Right atrium auricular region (tissue), 2 donors: ENCODE measurements around the gene SAPCD2. TPM values are rescaled to one million over a fixed set of nuclear protein-coding genes. Genes with fewer than 3 reads are reported as not detected.

ENCODE experiments used
- DNase-seq: peaks from one replicate; pipeline ENCODE4 v3.0.0-alpha.2; 2019; ENCODE audit warnings: low spot score
- H3K27ac ChIP-seq, 2 donors: fragments of 200-600 bp; sonication (generic); 1 replicate in 1 of 2; 2 replicates in 1 of 2; pipeline ENCODE4 v1.5.1; 2016 to 2019
- H3K27me3 ChIP-seq, 2 donors: fragments of 200-600 bp; sonication (generic); one replicate each; pipeline versions ENCODE4 v1.5.1 to v1.6.0; 2017 to 2019
- H3K36me3 ChIP-seq: fragments of 200-600 bp; sonication (generic); one replicate; pipeline ENCODE4 v1.5.1; 2016
- H3K4me1 ChIP-seq, 2 donors: fragments of 200-600 bp; sonication (generic); one replicate each; pipeline versions ENCODE4 v1.5.1 to v1.6.0; 2017 to 2019
- H3K4me3 ChIP-seq, 2 donors: fragments of 200-600 bp; sonication (generic); 1 replicate in 1 of 2; 2 replicates in 1 of 2; pipeline ENCODE4 v1.5.1; 2017 to 2019; ENCODE audit warnings: mild to moderate bottlenecking in 1 of 2, moderate library complexity in 1 of 2
- H3K9me3 ChIP-seq, 2 donors: fragments of 200-600 bp; sonication (generic); one replicate each; pipeline ENCODE4 v1.5.1; 2019
- total RNA-seq, 2 donors: library from RNA; depleted of rRNA; stranded (reverse); fragments of >200 nt; gene quantifications; one replicate each; pipeline ENCODE4 v1.1.0, GENCODE V29; 2016
- TF ChIP-seq, protein P1 (sequence below), 2 donors: fragments of 200-600 bp; sonication (generic); IDR thresholded peaks; one replicate each; pipeline ENCODE4 v1.5.1; 2019; ENCODE audit warnings: antibody characterized with exemption in 2 of 2

SAPCD2 gene
- total RNA-seq, 2 donors from 2014 or later: 0.12 to 0.63 TPM

DNA sequence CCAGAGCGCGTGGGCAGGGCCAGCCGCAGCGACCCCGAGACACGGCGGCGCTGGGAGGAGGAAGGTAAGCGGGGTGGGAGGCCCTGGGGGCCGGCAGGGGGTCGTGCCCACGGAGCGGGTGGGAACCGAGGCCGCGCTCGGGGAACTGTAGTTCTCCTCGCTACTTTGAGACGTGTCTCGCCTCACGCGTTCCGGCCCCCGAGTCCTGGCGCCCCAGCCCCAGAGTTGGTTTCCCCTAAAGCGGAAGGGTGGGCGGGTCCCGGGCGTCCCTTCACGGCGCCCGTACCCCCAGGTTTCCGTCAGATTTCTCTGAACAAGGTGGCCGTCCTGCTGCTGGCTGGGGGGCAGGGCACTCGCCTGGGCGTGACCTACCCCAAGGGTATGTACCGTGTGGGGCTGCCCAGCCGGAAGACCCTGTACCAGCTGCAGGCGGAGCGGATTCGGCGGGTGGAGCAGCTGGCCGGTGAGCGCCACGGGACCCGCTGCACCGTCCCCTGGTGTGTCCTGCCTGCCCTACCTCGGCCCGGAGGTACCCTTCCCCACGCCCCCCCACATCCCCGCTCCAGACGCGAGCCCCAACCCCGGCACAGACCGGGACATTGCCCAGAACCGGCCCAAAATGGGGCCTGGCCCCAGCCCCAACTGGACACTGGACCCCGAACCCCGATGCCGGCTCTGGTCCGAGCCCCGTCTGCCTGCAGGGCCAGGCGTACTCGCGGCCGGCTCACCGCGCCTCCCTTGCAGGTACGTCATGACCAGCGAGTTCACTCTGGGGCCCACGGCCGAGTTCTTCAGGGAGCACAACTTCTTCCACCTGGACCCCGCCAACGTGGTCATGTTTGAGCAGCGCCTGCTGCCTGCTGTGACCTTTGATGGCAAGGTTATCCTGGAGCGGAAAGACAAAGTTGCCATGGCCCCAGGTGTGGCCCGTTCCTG, 7.7 kb upstream of the SAPCD2 start:
- DNase-seq: no peak
- TF ChIP-seq, protein P1, sequence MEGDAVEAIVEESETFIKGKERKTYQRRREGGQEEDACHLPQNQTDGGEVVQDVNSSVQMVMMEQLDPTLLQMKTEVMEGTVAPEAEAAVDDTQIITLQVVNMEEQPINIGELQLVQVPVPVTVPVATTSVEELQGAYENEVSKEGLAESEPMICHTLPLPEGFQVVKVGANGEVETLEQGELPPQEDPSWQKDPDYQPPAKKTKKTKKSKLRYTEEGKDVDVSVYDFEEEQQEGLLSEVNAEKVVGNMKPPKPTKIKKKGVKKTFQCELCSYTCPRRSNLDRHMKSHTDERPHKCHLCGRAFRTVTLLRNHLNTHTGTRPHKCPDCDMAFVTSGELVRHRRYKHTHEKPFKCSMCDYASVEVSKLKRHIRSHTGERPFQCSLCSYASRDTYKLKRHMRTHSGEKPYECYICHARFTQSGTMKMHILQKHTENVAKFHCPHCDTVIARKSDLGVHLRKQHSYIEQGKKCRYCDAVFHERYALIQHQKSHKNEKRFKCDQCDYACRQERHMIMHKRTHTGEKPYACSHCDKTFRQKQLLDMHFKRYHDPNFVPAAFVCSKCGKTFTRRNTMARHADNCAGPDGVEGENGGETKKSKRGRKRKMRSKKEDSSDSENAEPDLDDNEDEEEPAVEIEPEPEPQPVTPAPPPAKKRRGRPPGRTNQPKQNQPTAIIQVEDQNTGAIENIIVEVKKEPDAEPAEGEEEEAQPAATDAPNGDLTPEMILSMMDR (IDR thresholded peaks at IDR 0.05): no peak
- Histone ChIP-seq H3K27ac (peak overlapping the region; percentile 78 to 80), H3K27me3 (no peaks in the 10 kb centered on the region), H3K9me3 (no peaks in the 10 kb centered on the region), H3K4me1 (peaks cover 0 to 24% of the 10 kb centered on the region in 2 donors), H3K4me3 (peak overlapping the region; percentile 70 to 74), H3K36me3 (peaks cover 38% of the 10 kb centered on the region)

DNA sequence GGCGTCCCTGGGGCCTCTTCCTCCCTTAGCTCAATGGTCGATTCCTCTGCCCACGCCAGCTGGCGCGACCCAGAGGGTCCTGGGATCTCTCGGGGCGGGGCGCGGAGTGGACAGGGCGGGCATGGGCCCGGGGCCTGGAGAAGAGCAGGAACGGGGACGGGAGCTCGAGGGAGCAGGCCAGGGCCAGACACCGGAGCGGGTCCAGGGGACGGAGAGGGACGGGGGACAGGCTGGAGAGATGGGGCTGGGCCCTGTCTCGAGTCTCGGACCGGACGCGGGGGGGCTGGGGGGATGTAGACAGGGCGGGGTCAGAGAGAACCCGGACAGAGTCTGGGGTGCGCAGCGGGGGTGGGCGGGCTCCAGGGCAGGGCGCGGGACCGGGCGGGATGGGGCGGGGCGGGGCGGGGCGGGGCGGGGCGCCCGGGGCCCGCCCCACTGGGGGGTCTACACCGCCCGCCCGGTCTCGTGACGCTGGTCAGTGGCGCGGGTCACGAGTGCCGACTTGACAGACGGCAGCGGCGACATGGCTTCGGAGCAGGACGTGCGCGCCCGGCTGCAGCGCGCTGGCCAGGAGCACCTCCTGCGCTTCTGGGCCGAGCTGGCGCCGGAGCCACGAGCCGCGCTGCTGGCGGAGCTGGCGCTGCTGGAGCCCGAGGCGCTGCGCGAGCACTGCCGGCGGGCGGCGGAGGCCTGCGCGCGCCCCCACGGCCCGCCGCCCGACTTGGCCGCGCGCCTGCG, 6.8 kb upstream of the SAPCD2 start, which contains the start of gene UAP1L1:
UAP1L1 (plus strand) TSS at position 508 of the 738 bp plus-strand sequence; CDS start at position 524, 16 bp downstream.
- Histone ChIP-seq H3K36me3 (peaks cover 30% of the 10 kb centered on the region), H3K27me3 (no peaks in the 10 kb centered on the region), H3K27ac (peak within 1 kb of the TSS; percentile 80), H3K9me3 (no peaks in the 10 kb centered on the region), H3K4me3 (peak within 1 kb of the TSS; percentile 70 to 74), H3K4me1 (peaks cover 0 to 24% of the 10 kb centered on the region in 2 donors)
- peak; percentile 81 for DNase-seq
- TF ChIP-seq, protein P1 (IDR thresholded peaks at IDR 0.05): no peak

- no peaks in the 10 kb centered on the region for H3K27me3 ChIP-seq
- TF ChIP-seq, protein P1 (IDR thresholded peaks at IDR 0.05): no peak
- DNase-seq: no peak
- H3K27ac ChIP-seq: peak overlapping the region; percentile 80
- no peaks in the 10 kb centered on the region for H3K9me3 ChIP-seq
- H3K36me3 ChIP-seq: peaks cover 24% of the 10 kb centered on the region
- peak overlapping the region; percentile 70 to 74 for H3K4me3 ChIP-seq
- peaks cover 0 to 24% of the 10 kb centered on the region in 2 donors for H3K4me1 ChIP-seq
These were observed 6.3 kb upstream of the SAPCD2 start for GRCh38 chr9:137076636-137077009.

DNA sequence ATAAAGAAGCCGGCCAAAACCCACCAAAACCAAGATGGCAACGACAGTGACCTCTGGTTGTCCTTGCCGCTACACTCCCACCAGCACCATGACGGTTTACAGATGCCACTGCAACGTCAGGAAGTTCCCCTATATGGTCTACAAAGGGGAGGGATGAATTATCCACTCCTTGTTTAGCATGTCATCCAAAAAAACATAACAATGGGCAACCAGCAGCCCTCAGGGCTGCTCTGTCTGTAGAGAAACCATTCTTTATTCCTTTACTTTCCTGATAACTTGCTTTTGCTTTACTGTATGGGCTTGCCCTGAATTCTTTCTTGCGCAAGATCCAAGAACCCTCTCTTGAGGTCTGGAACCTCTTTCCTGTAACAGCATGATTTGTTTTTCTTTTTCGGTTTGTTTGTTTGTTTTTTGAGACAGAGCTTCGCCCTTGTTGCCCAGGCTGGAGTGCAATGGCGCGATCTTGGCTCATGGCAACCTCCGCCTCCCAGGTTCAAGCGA, 5.0 kb upstream of the SAPCD2 start:
- Histone ChIP-seq H3K4me1 (peaks cover 0 to 35% of the 10 kb centered on the region in 2 donors), H3K27me3 (no peaks in the 10 kb centered on the region), H3K36me3 (peaks cover 13% of the 10 kb centered on the region), H3K27ac (no peak overlapping the region), H3K9me3 (no peaks in the 10 kb centered on the region), H3K4me3 (no peak overlapping the region)
- TF ChIP-seq, protein P1 (IDR thresholded peaks at IDR 0.05): no peak
- no peak for DNase-seq

- no peaks in the 10 kb centered on the region for H3K9me3 ChIP-seq
- no peak overlapping the region for H3K4me3 ChIP-seq
- no peak overlapping the region for H3K27ac ChIP-seq
- no peak for DNase-seq
- no peaks in the 10 kb centered on the region for H3K27me3 ChIP-seq
- H3K36me3 ChIP-seq: peaks cover 8% of the 10 kb centered on the region
- H3K4me1 ChIP-seq: peaks cover 0 to 35% of the 10 kb centered on the region in 2 donors
- TF ChIP-seq, protein P1 (IDR thresholded peaks at IDR 0.05): no peak
These were observed 4.4 kb upstream of the SAPCD2 start for GRCh38 chr9:137074657-137075274.
